ENCODE measurements around the gene INHBC. TPM values are rescaled to one million over a fixed set of nuclear protein-coding genes. Genes with fewer than 3 reads are reported as not detected.
A peak's percentile ranks its signal among the peaks of the same experiment; 100 is the strongest.

The INHBC gene
- total RNA-seq, 1 experiment from 2014 or later = not detected

GRCh38 chr12:57458665-57459054 is 24.1 kb downstream of the INHBC start:
- ChIA-PET POLR2A (ENCODE audit: unreplicated experiment) (no interaction called here), CTCF (interaction anchor here (0.7 to 1.2 kb wide), 8 partner anchors 10 to 216 kb away, joined by 3 to 9 read pairs (median 4); no protein-coding TSS in a partner anchor)
- Histone ChIP-seq H3K4me1 (ENCODE audit: insufficient read depth, low read length) (peaks cover 11% of the 10 kb centered on the region; the same call in 1 of the 2 replicates), H3K27me3 (ENCODE audit: low read length) (peaks cover 10% of the 10 kb centered on the region; the same call in 1 of the 2 replicates), H3F3A (ENCODE audit: low read length, unreplicated experiment) (no peaks in the 10 kb centered on the region), H3K4me2 (ENCODE audit: low read length) (peak overlapping the region; percentile 97), H3K4me3 (ENCODE audit: low read length) (peak overlapping the region; percentile 78), H3K9ac (ENCODE audit: low read length) (peak overlapping the region; percentile 45; the same call in 1 of the 2 replicates), H3K9me2 (replicated peaks; ENCODE audit: low read length) (no peaks in the 10 kb centered on the region), H3K79me2 (ENCODE audit: low read length) (no peaks in the 10 kb centered on the region), H4K20me1 (ENCODE audit: low read length) (no peaks in the 10 kb centered on the region), H3K36me3 (ENCODE audit: low read depth, low read length) (no peaks in the 10 kb centered on the region), H3K9me3 (ENCODE audit: low read length) (no peaks in the 10 kb centered on the region), H3K27ac (ENCODE audit: low read length) (no peak overlapping the region), H2AFZ (ENCODE audit: low read length) (peak overlapping the region; percentile 99)
- TF ChIP-seq EZH2 (IDR thresholded peaks at IDR 0.05; ENCODE audit: low read length, unreplicated experiment) = no peak
- TF ChIP-seq EZH2phosphoT487 (IDR thresholded peaks at IDR 0.05; ENCODE audit: borderline replicate concordance, low read length) = no peak
- no peak for TF ChIP-seq CTCF (conservative IDR thresholded peaks at IDR 0.05; ENCODE audit: low read depth, low read length)
- intact Hi-C loops (cut with micrococcal nuclease) = no loop called here
- DNase-seq = no peak
- TSS peak; percentile 71 for BruUV-seq (replicated peaks)
- ATAC-seq = no peak

- peak; percentile 61 for ATAC-seq
- DNase-seq = peak; percentile 96
- Histone ChIP-seq H3K9ac (ENCODE audit: low read length) (peak overlapping the region; percentile 45; the same call in 1 of the 2 replicates), H3K36me3 (ENCODE audit: low read depth, low read length) (no peaks in the 10 kb centered on the region), H3K9me3 (ENCODE audit: low read length) (no peaks in the 10 kb centered on the region), H3K27ac (ENCODE audit: low read length) (no peak overlapping the region), H4K20me1 (ENCODE audit: low read length) (no peaks in the 10 kb centered on the region), H3K4me1 (ENCODE audit: insufficient read depth, low read length) (peaks cover 11% of the 10 kb centered on the region; the same call in 1 of the 2 replicates), H3K4me2 (ENCODE audit: low read length) (peak overlapping the region; percentile 97), H3K79me2 (ENCODE audit: low read length) (no peaks in the 10 kb centered on the region), H3F3A (ENCODE audit: low read length, unreplicated experiment) (no peaks in the 10 kb centered on the region), H3K9me2 (replicated peaks; ENCODE audit: low read length) (no peaks in the 10 kb centered on the region), H3K4me3 (ENCODE audit: low read length) (peak overlapping the region; percentile 78), H3K27me3 (ENCODE audit: low read length) (peaks cover 10% of the 10 kb centered on the region; the same call in 1 of the 2 replicates), H2AFZ (ENCODE audit: low read length) (peak overlapping the region; percentile 99)
- BruUV-seq (replicated peaks) = no TSS peak
- intact Hi-C loops (cut with micrococcal nuclease) = no loop called here
- POLR2A ChIA-PET (ENCODE audit: unreplicated experiment) = no interaction called here
- CTCF ChIA-PET = interaction anchor here (0.6 to 1.2 kb wide), 9 partner anchors 10 to 217 kb away, joined by 3 to 9 read pairs (median 4); no protein-coding TSS in a partner anchor
- TF ChIP-seq EZH2 (IDR thresholded peaks at IDR 0.05; ENCODE audit: low read length, unreplicated experiment) = no peak
- peak; percentile 88 for TF ChIP-seq CTCF (conservative IDR thresholded peaks at IDR 0.05; ENCODE audit: low read depth, low read length)
- no peak for TF ChIP-seq EZH2phosphoT487 (IDR thresholded peaks at IDR 0.05; ENCODE audit: borderline replicate concordance, low read length)
These were observed 24.6 kb downstream of the INHBC start for GRCh38 chr12:57459055-57459749.

Measured in PC-3 (cell line).